Lung (tissue), 12 donors: ENCODE data around the gene NOTCH3. TPM values are rescaled to one million over a fixed set of nuclear protein-coding genes. Genes with fewer than 3 reads are reported as not detected.

Source experiments
- ATAC-seq: fragments of 200-7000 bp; cut with Tn5 transposase; one replicate; pipeline ENCODE4 v1.9.1; 2020; ENCODE audit warnings: moderate number of reproducible peaks; ENCODE audit not compliant: insufficient read depth, low FRiP score
- DNase-seq, 3 donors: peaks; one replicate each; pipeline ENCODE4 v3.0.0-alpha.2; 2013 to 2017
- H3K27ac ChIP-seq, 2 donors: one replicate each; pipeline ENCODE4 v1.5.1; 2013; ENCODE audit warnings: mild to moderate bottlenecking in 2 of 2, moderate library complexity in 2 of 2, control low read depth in 1 of 2, inconsistent platforms in 1 of 2, low read depth in 1 of 2, low read length in 1 of 2
- H3K27me3 ChIP-seq, 3 donors: one replicate each; pipeline ENCODE4 v1.5.1; 2013; ENCODE audit warnings: low read length in 2 of 3; ENCODE audit not compliant: control insufficient read depth in 3 of 3, insufficient read depth in 3 of 3
- H3K36me3 ChIP-seq, 4 donors: one replicate each; pipeline ENCODE4 v1.5.1; 2013; ENCODE audit warnings: low read length in 4 of 4, mild to moderate bottlenecking in 1 of 4, moderate library complexity in 1 of 4; ENCODE audit not compliant: control insufficient read depth in 4 of 4, insufficient read depth in 4 of 4
- H3K4me1 ChIP-seq, 5 donors: one replicate each; pipeline ENCODE4 v1.5.1; 2013; ENCODE audit warnings: low read length in 5 of 5, mild to moderate bottlenecking in 2 of 5, moderate library complexity in 1 of 5; ENCODE audit not compliant: control insufficient read depth in 5 of 5, insufficient read depth in 5 of 5
- H3K4me3 ChIP-seq: one replicate; pipeline ENCODE4 v1.5.1; 2013; ENCODE audit warnings: mild to moderate bottlenecking, control low read depth, moderate library complexity
- H3K9ac ChIP-seq, 2 donors: one replicate each; pipeline ENCODE4 v1.5.1; 2013; ENCODE audit warnings: low read length in 2 of 2, control low read depth in 1 of 2; ENCODE audit not compliant: insufficient read depth in 1 of 2
- H3K9me3 ChIP-seq, 4 donors: one replicate each; pipeline ENCODE4 v1.5.1; 2013; ENCODE audit warnings: low read length in 3 of 4, mild to moderate bottlenecking in 1 of 4, moderate library complexity in 1 of 4; ENCODE audit not compliant: control insufficient read depth in 4 of 4, insufficient read depth in 3 of 4
- CTCF ChIP-seq: IDR thresholded peaks from 2 replicates; pipeline ENCODE4 v1.5.1; 2012; ENCODE audit warnings: mild to moderate bottlenecking; ENCODE audit errors: control extremely low read depth, extremely low read depth
- WGBS, 2 donors: extraction: QIAGEN DNeasy Blood & Tissue Kit; methylation state at CpG; one replicate each; pipeline ENCODE4 v1.1.7; 2013; 5-methylcytosine and 5-hydroxymethylcytosine counted together
- polyA plus RNA-seq, 2 donors: library from polyadenylated mRNA; stranded (reverse); fragments of 200-250 nt; gene quantifications; one replicate each; pipeline ENCODE4 v1.2.1, GENCODE V29; 2013
- total RNA-seq, 2 donors: library from RNA; depleted of rRNA in 1 of 2; stranded (reverse); fragments of >200 nt in 1 of 2; gene quantifications; one replicate each; pipeline ENCODE4 v1.2.1, GENCODE V29; 2014 to 2021
- donor health status: control.
- donor health status: control.
- donor health status: Bipolar disorder and iron deficiency.
- donor health status: healthy.
- donor health status: DM: yes; HTN: yes; CAD: no.

NOTCH3 gene
- total and polyA plus RNA-seq, 4 donors, result 13.1 to 81.7 (median 43.1) TPM

GRCh38 chr19:15216363-15216762, 15.6 kb upstream of the NOTCH3 start:
- H3K4me1 ChIP-seq, result peaks cover 0 to 5% (median 0%) of the 10 kb centered on the region in 5 donors
- H3K4me3 ChIP-seq, result no peak overlapping the region
- 81 to 87% methylated on average over 7 of the region's 7 CpGs for WGBS, 2 donors
- DNase-seq (no peak), ATAC-seq (no peak)
- TF ChIP-seq CTCF, result no peak
- H3K27ac ChIP-seq, result no peak overlapping the region
- H3K9ac ChIP-seq, result no peak overlapping the region
- no peaks in the 10 kb centered on the region for H3K27me3 ChIP-seq
- H3K9me3 ChIP-seq, result no peaks in the 10 kb centered on the region
- H3K36me3 ChIP-seq, result no peaks in the 10 kb centered on the region

DNA sequence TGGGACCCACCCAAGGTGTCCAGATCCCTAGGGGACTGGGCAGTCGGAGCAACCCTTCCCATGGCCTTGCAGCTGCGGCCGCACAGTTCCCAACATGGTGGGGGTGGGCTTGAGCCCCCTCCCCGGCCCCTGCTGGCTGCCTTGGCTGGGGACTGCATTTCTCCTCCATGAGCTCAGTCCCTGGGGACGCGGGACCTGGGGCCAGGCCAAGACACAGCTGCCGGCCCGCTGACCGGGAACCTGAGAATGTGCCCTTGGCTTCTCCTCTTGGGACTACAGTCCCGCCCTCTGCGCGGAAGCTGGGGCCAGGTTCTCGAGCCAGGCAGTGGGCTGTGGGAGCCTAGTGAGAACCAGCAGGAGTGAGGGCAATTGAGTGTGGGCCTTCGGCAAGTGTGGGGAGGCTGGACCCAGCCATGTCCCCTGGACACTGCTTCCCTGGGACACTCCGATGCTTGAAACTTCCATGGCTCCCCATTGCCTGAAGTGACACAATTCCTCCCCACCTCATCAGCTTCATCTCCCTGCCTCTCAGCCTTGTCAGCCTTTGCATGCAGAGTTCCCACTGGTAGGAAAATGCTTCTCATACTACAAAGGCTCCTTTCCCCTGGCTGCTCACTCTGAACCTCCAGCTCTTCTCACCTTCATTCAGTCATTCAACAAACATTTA, 13.1 kb upstream of the NOTCH3 start:
- Histone ChIP-seq H3K4me3 (no peak overlapping the region), H3K9me3 (no peaks in the 10 kb centered on the region), H3K27me3 (no peaks in the 10 kb centered on the region), H3K27ac (peak overlapping the region in 1 of 2 donors; percentile 41), H3K4me1 (peaks cover 0 to 5% (median 0%) of the 10 kb centered on the region in 5 donors), H3K36me3 (no peaks in the 10 kb centered on the region), H3K9ac (no peak overlapping the region)
- no peak for TF ChIP-seq CTCF
- ATAC-seq, result no peak
- WGBS, 2 donors, result 63 to 68% methylated on average over 15 of the region's 15 CpGs
- peak; percentile 43 to 63 (median 61) for DNase-seq

DNA sequence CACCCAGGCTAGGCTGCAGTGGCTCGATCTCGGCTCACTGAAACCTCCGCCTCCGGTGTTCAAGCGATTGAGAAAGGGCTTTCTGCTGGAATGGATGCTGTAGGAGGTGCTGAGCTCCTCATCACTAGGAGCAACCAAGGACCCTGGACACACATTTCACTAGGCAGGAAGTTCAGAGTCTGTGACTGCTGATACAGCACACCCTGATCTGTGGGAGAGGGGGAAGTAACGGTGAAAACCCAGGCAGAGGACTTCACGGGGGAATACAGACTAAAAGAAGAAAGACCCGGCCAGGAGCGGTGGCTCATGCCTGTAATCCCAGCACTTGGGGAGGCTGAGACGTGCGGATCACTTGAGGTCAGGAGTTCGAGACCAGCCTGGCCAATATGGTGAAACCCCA, 11.9 kb upstream of the NOTCH3 start:
- no peaks in the 10 kb centered on the region for H3K27me3 ChIP-seq
- no peak for ATAC-seq
- no peaks in the 10 kb centered on the region for H3K36me3 ChIP-seq
- no peak overlapping the region for H3K9ac ChIP-seq
- no peak for DNase-seq
- no peak overlapping the region for H3K27ac ChIP-seq
- WGBS, 2 donors, result 82 to 83% methylated on average over 12 of the region's 12 CpGs
- H3K4me1 ChIP-seq, result peaks cover 0 to 5% (median 0%) of the 10 kb centered on the region in 5 donors
- no peak for TF ChIP-seq CTCF
- no peak overlapping the region for H3K4me3 ChIP-seq
- no peaks in the 10 kb centered on the region for H3K9me3 ChIP-seq
